Activated CD4-positive, alpha-beta T cell treated with anti-CD3 and anti-CD28 coated beads for 4 hours (primary cell): ENCODE data around the gene PDE7B.
"Not testable (repeated sequence)": the region's sequence is repeated elsewhere in the genome, so short reads cannot be mapped to it uniquely, and the experiment has no call there.

Experiments
- DNase-seq, 2 donors: peaks; one replicate each; pipeline ENCODE4 v3.0.0-alpha.2; 2020

PDE7B gene

DNA sequence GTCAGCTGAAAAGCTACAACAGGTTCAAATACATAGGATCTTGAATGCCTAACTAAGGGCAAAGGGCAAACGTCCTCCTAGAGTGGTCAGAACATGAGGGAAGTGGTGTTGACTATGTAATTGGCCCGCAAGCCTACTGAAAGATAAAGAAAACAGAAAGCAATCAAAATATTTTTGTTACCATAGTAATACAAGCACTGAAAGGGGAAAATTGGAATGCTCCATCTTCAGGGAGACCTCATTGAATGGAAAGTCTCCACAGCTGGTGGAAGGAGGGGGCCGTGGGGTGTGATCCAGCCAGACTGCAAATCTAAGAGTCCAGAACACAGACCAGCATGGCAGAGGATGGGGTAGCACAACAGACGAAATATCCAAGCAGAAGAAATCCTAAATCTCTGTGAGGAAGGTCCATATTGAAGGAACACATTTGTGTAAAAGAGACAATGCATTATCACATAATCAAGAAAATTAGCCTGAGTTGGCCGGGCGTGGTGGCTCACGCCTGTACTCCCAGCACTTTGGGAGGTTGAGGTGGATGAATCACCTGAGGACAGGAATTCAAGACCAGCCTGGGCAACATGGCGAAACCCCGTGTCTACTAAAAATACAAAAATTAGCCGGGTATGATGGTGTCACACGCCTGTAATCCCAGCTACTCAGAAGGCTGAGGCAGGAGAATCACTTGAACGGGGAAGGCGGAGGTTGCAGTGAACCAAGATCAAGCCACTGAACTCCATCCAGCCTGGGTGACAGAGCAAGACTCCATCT, 359.1 kb downstream of the PDE7B start:
- DNase-seq = no peak

DNA sequence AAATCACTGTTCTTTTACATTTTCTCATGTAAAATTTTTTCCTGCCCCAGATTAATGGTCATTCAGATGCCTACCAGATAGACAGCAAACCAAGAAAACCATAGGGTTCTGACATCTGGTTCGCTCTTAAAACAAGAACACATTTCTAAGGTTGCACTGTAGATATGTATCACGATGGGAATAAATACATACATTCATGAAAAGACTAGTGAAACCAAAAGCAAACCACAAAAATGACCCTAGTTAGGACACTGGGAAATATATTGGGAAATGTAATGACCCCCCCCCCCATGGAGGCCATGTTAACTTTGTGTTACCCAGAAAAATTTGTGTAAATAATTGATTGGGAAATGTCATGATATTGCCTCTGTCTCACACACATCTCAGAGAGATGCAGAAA, 361.1 kb downstream of the PDE7B start:
- DNase-seq = no peak

DNA sequence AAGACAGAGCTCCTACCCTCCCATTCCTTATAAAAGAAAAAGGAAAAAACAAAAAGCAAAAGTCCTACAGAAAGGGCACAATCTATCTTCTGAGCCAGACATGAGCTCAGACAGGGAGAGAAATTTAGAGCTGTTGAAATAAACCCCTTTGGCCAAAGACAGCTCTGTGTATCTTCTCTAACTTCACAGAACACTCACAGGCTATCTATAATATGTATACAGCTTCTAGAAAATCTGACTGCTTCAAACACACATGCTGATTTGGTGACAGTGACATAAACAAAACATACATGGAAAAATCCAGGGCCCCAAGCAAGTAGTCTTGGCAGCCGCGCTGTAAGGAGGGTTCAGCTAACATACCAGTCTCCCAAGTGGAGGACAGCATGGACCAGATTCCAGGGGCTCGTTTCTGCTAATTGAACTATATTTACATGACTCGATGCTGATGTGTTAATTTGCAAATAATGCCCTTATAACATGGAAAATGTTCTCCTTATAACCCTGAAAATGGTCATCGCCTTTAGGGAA, 361.6 kb downstream of the PDE7B start:
- DNase-seq = no peak

DNA sequence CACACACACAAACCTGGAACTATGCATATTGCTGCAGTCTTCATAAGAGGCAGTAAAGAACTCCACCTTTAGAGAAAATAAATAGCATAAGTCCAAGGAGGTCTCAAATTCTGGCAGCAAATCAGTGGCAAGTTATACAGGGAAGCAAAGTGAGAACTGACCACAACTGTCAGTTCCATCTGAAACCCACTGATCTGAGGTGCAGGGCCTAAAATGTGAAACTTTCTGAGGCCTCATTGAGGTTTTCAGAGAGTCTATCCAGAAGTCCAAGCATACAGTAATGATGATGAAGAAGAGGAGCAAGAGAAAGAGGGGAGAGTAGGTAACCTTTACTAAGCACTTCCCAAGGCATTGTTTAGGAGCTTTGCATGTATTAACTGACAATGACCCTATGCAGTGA, 362.4 kb downstream of the PDE7B start:
- no peak for DNase-seq

DNA sequence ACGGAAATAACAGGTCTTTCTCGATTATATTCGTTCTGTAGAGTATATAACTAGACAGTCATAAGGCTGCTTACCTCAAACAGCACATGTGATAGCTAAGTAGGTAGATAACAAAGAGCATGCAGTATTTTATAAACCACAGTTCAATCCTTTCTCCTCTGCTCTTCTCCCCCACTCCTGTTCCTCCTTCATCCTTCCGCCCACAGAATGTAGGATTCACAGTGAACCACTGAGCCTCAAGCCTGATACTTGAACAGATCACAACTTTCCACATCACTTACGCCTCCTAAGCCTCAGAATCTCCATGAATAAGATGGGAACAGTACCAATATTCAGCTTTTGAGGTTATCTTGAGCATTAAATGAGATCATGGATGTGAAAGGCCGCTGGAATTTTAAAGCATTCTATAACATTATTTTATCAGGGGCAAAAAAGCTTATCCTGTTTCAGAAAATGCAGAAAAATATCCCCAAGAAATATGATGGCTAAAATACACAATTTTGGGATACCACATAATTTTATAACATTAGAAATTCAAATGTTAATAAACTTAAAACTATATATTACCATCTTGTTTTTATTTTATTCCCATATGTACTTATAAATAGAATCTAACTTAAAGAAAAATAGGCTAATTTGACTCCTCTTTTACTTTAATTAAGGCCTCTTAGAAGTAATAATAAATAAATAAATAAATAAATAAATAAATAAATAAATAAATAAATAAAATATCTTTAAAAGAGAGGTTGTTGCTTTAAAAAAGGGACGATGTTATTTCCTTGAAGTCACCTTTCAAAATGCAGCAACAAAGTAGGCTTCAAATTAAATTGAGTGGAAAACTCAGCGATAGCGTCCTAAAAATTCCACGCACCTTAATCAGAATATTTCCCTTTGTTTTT, 365.3 kb downstream of the PDE7B start:
- DNase-seq = no peak

DNA sequence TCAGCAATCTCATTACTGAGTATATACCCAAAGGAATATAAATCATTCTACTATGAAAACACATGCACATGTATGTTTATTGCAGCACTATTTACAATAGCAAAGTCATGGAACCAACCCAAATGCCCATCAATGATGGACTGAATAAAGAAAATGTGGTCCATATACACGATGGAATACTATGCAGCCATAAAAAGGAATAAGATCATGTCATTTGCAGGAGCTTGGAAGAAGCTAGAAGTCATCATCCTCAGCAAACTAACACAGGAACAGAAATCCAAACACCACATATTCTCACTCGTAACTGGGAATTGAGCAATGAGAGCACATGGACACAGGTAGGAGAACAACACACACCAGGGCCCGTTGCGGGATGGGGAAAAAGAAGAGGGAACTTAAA, 373.5 kb downstream of the PDE7B start:
- not testable (repeated sequence) for DNase-seq

DNA sequence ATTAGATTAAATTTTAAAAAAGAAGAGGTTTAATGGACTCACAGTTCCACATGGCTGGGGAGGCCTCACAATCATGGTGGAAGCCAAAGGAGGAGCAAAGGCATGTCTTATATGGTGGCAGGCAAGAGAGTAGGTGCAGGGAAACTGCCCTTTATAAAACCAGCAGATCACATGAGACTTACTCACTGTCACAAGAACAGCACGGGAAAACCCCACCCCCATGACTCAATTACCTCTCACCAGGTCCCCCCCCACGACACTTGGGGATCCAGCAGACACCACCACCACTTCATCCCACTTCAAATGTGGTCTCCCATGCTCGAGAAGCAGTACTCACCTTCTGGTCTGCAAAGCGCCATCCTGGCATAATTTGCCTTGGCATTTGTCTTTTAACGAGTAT, 374.0 kb downstream of the PDE7B start:
- peak; percentile 14 to 16 for DNase-seq

DNA sequence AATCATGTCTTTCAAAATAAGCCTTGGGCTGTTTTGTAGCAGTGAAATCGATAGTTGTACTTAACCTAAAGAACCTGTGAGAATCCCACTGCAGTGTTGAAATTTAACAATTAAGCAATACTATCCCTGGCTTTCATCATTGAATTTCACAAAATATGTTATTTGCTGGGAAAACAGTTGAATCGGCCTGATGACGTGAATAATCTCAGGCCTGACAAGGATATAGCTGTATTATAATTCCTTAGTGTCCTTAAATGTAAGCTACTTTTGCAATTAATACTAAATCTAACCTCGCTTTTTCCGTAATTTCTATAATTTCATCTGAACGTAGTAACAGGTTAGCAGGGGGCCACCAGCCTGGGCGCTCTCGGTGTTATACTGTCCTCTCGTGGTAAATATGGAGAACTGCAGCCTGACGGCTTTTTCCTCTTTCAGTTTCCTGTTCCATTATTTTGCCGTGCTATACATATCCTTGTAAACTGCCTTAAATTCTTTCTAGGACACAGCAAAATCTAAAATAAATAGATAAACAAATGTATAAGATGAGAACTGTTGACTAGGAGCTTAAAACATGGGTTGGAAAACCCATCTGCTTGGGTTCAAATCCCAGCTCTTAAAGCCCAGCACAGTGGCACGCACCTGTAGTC, 374.6 kb downstream of the PDE7B start:
- peak; percentile 42 to 52 for DNase-seq

DNA sequence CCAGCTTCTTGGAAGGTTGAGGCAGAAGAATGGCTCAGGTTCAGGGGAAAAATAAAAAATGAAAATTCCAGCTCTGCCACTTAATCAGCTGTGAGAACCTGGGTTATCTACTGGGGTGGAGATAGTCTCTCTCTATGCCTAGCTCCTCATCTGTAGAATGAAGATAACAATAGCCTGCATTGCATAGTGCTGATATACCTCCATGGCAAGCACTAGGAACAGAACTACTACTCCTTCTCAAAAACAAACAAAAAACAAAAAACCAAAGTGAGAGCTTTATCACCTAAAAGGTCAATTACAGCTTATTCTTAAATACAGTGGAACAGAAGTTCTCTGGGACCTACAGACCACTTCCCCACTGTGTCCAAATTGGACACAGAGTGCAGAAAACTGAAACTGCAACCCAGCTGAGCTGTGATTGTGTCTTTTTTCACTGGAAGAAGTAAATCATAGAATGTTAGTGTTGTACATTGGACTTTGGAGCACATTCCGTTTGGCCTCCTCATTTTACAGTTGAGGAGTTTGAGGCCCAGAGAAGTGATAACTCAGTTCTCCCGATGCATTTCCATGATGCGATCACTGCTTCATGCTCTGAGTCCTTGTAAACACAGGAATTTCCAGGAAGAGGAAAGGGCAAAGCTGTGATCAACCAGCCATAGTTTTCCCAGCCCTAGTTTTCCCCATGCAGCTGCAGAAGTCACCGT, 375.3 kb downstream of the PDE7B start:
- DNase-seq = no peak

DNA sequence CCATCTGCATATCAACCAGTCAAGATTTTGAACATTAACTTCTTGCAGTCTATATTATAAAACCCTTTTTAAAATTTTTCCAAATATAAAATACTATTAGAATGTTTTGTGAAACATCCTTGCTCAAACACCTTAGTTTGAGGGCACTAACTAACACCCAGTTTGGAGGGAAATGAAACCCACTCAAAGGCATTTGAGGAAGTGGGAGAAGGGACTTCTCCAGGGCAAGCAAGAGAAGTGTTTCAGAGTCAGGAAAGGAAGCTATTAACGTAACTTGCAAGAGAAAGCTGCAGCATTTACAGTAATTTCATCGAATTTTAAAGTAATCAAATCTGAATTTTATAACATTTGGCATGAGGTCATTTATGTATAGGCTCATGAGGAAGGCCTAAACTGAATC, 377.3 kb downstream of the PDE7B start:
- no peak for DNase-seq

DNA sequence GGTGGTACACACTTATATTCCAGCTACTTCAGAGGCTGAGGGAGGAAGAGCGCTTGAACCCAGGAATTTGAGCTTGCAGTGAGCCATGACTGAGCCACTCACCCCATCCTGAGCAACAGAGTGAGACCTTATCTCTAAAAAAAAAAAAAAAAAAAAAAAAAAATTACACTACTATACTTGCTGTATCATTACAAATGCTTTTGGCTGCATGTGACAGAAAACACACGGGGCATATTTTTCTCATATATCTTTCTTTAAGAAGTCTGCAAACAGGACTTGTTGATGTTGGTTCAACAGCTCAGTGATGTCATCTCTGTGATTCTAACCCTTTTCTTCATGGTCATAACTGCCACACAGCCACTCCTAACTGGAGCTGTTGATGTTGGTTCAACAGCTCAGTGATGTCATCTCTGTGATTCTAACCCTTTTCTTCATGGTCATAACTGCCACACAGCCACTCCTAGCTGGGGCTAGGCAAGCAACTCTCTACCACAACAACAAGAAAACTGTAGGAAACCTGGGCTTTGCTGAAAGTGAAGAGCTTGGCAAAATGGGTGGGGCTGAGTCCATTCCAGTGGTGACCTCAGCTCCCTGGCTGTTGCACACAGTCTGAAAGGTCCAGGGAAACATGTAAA, 378.8 kb downstream of the PDE7B start:
- no peak for DNase-seq

DNA sequence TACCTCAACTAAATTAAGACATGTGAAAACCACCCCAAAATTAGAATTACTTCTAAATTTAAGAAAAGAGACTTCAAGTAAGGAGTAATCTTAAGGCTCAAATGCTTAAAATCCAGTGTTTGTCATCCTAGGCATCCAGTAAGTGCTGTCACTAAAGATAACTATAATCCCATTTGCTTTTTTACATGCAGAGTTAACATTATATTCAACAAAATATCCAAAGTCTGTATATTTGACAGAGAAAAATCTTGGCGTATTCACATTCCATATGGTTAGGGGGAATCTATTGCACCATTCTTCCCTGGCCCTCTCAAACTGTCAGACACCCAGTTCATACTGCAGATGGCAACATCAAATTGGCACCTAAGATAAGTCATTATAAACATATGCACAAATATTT, 381.2 kb downstream of the PDE7B start:
- no peak for DNase-seq

DNA sequence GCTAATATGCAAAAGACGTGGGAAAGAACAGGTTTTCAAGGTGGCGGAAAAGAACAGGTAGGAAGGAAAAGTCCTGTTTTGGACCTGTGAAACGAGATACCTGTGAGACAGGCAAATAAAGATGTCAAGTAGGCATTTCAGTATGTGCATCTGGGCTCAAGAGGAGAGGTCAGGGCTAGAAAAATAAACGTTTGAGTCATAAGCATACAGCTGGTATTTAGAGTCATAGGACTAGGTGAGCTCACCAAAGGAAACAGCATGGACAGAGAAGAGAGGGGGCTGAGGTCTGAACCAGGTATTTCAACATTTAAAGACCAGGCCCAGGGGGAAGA, 383.7 kb downstream of the PDE7B start:
- no peak for DNase-seq

DNA sequence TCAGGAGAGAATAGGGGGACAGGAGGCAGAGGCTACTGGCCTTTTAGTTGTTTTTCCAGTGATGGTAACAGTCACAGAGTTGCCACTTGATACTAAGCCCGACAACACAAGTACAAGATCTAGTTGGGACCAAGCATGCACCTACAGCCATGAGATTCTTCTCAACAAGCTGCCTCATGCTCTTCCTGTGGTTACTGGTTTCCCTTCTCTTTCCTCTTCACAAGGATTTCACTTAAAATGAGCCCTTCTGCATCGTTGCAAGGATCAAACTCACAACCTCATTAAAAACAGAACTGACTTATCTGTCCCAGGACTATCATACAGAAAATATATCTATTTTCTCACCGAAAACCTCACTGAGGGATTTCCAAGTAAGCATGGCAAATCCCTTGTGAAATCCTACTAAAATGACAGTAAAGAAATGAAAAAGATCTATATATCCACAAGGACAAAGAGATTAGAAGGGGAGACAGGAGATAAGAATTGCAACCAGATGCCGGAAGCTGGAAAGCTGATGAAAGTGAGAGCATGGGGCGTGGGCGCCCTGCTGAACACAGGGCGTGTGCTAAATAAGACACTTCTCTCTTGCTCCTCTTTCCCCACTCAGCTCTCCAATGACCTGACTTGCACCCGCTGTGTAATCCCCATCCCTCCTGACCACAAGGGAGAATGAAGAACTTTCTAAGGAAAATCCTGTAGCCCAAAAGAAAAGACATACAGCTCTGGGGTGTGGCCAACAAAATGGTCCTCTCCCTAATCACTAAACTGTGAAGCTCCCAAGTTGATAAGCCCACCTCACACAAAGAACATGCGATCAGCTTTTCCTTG, 385.2 kb downstream of the PDE7B start:
- DNase-seq = no peak

DNA sequence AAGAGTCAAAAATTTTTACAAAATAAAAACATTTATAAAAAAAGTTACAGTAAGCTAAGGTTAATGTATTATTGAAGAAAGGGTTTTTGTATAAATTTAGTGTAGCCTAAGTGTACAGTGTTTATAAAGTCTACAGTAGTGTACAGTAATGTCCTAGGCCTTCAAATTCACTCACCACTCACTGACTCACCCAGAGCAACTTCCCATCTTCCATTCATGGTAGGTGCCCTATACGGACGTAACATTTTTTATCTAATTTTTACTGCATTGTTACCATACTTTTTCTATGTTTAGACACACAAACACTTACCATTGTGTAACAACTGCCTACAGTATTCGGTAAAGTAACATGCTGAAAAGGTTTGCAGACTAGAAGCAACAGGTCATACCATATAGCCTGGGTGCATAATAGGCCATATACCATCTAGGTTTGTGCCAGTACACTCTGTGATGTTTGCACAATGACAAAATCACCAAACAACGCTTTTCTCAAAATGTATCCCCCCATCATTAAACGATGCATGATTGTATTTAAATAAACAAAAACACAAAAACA, 392.6 kb downstream of the PDE7B start:
- DNase-seq = no peak
